Daoy (cell line): Measurements from ENCODE around the gene IGLL1. TPM values are rescaled to one million over a fixed set of nuclear protein-coding genes. Genes with fewer than 3 reads are reported as not detected.
"Not testable (repeated sequence)": the region's sequence is repeated elsewhere in the genome, so short reads cannot be mapped to it uniquely, and the experiment has no call there.

ENCODE experiments used
- DNase-seq: peaks from one replicate; pipeline ENCODE4 v3.0.0-alpha.2; 2015; ENCODE audit warnings: low read depth
- total RNA-seq: library from RNA; depleted of rRNA; stranded (reverse); fragments of >200 nt; shearing (Covaris generic); gene quantifications from 2 replicates; pipeline ENCODE4 v1.2.3, GENCODE V29; 2014; rRNA removed

IGLL1 gene
- not detected in 2 replicates for total RNA-seq

DNA sequence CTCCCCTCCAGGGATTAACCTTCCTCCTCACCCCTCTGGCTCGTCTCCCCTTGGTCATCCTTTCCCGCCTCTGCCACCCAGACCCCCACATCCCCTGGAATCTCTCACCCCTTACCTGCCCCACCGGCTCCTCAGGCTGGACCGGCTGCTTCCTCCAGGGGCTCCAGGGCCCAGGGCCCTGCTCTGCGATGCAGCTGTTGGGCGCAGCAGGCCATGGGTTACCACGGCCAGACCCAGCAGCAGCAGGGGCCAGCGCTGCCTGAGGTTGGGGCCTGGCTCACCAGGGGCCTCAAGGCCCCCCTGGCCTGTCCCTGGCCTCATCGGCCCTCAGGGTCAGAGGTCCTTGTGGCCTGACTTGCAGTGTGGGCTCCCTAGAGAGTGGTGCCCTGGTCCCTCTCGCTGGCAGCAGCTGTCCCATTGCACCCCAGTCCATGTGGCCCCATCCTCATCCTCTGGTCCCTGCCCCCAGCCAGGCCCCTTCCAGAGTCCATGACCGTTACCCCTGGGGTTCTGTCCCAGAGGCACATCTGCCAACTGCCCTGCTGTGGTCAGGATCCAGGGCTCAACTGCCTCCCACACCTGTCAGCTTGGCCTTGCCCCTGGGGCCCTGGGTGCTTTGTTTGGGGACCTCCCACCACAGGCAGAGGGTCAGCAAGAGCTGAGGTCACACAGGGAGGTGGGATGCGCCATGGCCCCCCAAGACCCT, at the start of gene IGLL1:
IGLL1 (minus strand) TSS at position 421 of the 706 bp plus-strand sequence; CDS start at position 321, 100 bp downstream.
- no peak for DNase-seq

DNA sequence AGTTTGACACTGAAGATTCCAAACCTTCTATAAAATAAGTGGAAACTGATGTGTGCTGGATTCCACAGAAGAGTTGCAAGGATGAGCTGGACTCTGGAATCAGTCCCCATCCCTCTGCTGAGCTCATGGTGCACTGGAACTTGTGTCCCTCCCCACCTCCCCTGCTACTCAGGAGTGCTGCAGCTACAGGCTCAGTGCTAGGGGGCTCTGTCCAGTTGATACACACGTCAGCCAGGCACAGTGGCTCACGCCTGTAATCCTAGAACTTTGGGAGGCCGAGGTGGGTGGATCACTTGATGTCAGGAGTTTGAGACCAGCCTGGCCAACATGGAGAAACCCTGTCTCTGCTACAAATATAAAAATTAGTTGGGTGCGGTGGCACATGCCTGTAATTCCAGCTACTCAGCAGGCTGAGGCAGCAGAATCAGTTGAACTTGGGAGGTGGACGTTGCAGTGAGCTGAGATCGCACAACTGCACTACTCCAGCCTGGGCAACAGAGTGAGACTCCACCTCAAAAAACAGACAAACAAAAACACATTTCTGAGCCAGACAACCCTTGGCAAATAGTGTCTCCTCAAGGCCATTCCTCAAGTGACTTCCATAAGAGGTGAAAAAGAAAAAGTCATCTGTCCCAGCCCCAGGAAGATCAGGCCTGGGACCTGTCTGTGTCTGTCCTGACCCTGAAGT, 48.1 kb upstream of the IGLL1 start:
- DNase-seq: not testable (repeated sequence)

DNA sequence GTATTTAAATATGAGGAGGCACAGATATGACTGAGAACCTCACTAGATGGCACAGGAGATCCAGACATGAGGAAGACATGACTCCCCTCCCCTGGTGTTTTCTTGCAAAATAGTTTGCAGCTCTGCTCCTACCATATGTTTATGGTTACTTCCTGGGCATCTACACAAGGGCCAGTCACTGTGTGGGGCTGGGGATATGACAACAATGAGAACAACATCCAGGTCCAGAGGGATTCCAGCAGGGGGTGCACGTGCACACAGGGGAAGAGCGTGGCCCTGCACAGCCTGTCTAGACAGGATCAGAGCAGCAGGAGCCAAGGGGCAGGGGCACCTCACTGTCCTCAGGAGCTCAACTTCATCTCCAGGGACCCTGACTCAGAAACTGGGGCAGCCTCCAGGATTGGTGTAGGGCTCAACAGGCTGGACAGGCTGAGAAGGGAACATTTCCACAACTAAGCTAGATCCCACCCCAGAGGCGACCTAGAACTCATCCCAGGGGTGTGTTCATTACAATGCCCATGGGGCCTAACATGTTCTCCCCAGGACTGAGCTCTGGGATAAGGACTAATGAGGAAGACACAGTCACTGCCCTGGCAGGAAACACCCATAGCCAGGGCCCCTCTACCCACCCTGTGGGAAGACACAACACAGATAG, 47.4 kb upstream of the IGLL1 start:
- peak; percentile 33 for DNase-seq

DNA sequence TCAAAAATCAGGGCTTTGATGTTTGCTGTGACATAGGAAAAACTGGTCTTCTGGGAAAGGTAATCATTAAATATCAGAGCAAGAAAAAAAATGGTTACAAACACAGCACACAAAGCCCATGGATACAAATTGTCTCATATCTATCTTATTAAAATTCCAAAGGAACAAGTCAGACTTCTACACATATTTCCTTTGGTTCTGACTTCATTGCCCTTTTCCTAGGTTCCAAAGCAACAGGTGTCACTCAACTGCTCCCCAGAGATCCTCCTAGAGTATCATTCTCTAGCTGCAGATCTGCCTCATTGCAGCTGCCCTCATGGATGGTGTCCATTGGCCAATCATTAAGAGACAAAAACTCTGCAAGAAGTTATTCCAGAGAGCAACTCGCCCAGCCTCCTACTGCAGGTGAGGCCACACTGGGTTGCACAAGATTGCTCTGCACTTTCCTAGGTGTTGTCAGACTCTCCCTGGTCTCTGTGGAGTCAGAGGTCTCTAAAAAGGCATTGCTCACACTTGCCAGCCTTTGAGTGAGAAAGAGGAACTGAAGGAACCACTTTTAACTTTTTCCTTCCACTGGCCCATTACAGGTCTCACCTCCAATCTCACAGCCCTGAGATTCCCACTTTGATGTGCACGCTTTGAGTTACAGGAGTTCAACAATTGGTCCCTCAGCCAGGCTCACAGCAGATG, 46.3 kb upstream of the IGLL1 start:
- no peak for DNase-seq

DNA sequence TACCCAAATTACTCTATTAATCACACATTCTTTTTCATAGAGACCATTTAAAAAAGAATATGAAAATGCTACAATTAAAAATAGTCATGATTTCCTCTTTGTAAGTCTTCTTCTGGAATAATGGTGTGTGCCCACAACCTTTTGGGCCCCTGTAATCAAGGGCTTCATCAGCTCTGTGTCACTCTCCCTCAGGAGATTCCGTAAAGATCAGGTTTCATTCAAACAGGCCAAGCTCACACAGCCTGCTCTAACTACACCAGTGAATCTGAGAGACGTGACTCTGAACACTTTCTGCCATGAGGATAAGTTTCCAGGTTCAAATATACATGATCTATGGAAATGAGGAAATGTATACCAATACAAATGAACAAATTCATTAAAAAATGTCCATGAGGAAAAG, 42.5 kb upstream of the IGLL1 start:
- peak; percentile 46 for DNase-seq

DNA sequence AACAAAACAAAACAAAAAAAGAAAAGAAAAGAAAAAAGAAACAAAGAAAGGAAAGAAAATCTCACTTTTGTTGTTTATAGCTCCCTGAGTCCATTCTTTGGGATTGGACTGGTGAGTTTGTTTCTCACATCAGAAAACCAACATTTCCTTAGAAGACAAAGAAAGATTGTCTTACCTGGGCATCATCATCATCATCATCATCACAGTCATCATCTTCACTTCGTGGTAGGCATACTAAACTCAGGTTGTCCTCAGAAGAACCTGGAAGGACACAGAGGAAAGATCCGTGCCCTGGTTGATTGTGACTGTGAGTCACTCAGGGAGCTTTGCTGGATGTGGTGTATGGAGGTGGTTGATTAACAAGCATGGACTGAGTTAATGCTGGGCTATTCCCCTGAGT, 41.8 kb upstream of the IGLL1 start:
- not testable (repeated sequence) for DNase-seq

DNA sequence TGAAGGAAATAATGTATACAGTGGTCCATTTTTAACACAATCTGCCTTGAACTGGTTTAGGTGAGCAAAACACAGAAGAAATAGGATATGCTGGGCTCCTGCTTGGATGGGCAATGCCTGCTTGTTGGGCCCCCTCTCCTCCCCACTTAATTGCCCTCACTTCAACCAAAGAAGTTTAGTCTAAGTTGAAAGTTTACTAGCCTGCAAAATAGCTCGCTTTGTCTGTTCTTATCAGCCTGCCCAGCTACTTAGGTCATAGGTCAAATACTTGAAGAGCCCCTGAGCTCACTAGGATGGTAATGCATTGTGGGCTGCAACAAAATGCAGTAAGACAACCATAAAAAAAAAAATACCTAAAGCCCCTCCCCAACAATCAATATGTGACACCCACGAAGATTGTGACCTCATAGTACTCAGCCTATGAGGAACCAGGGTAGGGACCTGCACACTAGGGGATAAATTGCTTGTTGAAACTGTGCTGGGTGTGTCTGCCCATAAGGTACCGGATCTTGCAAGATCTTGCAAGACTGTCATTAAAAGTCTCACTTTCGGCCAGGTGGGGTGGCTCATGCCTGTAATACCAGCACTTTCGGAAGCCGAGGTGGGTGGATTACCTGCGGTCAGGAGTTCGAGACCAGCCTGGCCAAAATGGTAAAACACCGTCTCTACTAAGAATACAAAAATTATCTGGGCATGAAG, 41.1 kb upstream of the IGLL1 start:
- DNase-seq: no peak

DNA sequence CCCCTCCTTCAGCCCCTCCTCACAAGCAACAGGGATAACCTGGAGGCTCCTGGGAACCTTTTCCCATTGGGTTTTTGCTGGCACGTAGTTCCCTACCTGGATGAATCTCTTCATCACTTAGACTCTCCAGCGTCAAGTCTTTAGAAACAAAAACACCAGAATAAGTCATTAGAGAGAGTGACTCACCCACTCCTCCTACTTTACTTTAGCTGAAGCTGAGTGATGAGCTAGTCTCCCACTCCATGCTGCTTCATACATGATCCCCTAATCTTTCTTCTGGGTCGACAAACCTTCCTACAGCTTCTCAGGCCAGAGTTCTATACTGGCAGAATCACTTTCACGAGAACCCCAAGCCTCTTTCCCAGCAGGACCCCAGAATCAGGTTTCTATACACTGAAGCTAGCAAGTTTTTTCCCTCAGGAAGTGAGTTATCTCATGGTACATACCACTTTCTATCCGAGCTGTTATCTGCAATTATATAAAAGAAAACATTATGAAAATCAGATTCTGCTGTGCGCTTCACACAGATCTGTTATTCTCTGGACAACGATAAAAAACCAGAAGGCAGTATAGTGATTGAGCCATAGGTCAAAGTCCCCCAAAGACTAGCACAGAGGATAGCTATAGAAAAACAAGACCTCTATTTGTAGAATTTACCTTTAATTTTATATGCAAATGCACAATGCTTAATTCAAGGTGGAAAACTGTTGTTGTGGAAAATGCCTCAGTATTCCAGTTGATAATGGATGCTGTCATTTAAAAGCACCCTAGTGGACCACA, 33.3 kb upstream of the IGLL1 start:
- DNase-seq: peak; percentile 32

DNA sequence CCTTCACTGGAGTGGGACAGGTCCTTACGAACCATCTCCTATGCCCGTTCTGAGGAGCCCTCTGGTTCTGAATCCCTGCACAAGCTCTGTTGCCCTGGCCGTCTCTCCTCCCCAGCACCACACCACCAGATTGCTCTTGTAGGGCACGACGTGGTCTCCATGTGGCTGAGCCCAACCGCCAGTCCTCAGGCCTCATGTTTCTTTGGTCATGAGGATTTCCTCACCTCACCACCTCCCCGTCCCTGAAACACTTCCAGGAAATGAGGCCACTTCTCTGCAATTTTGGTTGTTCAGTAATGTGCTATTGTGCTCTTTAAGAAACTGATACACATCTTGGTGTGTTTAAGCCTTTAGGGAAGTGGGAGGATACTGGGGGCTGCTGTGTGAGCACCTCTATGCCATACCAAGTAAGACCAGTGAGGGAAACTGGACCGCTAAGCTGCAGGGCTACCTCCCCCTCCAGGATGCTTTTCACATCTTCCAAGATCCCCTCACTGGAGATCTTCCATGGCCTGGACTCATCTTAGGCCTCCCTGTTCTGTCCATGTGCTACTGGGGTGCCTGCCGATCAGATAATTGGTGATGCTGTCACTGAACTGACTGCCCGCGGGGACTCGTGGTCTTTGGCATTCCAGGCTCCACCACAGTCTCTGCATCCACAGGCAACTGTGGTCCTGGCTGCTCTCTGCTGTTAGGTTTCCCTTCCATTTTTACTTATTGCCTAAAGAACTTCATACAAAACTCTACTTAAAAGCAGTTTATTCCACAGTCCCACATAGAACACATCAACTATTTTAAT, 30.1 kb upstream of the IGLL1 start:
- no peak for DNase-seq

DNA sequence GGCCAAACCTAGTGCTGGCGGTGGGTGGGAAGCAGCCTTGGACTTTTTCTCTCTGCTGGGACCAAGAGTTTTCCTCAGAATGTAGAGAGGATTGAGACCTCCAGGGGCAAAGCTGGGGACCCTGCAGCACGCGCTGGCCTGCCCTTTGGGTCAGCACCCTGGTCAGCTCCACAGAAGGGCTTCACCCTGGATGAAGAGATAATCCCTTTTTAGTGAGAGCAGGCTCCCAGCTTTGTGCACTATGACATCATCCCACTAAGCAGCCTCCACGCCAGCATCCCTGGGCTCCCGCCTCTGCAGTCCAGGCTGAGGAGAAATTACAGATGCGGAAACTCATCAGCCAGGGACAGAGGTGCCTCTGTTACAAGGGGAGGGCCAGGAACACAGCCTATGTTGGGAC, 28.5 kb upstream of the IGLL1 start:
- peak; percentile 24 for DNase-seq

DNA sequence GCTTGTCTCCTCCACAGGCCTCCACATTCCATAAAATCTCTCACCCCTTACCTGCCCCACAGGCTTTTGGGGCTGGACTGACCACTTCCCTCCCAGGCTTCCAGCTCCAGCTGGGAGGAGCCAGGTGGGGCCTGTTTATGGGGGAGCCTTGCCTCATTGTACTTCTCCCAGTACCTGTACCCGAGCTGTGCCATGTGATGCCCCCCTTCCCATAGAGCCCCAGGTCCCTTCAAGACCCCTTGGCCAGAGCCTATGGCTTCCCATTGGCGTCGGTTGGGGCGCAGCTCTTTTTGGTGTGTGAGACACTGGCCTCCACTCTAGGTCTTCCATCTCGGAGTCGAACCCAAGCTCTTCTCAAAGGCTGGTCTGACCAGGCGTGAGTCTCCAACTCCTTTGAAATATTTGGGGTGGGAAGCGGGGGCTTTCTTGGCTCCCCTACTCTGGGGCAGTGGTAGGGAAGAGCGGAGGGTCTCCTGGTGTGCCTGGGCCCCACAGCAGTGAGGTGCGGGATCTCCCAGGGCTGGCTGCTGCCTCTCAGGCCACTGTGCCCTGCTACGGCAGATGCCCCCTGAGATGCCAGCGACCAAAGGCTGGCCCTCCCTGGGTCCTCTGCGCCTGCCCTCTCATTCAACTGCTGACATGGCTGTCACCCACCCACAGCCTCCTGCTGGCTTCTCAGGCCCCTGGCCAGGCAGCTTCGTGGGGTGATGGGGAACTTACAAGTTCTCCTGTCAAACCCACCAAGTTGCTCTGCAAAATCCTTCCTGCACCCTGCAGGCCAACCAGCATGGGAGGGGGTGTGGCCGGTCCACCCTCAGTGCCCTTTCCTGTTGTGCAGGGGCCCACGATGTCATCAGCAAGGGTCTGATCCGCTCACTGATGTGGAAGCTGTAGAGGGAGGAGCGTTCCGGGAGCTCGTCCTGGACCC, 26.4 kb upstream of the IGLL1 start:
- no peak for DNase-seq

DNA sequence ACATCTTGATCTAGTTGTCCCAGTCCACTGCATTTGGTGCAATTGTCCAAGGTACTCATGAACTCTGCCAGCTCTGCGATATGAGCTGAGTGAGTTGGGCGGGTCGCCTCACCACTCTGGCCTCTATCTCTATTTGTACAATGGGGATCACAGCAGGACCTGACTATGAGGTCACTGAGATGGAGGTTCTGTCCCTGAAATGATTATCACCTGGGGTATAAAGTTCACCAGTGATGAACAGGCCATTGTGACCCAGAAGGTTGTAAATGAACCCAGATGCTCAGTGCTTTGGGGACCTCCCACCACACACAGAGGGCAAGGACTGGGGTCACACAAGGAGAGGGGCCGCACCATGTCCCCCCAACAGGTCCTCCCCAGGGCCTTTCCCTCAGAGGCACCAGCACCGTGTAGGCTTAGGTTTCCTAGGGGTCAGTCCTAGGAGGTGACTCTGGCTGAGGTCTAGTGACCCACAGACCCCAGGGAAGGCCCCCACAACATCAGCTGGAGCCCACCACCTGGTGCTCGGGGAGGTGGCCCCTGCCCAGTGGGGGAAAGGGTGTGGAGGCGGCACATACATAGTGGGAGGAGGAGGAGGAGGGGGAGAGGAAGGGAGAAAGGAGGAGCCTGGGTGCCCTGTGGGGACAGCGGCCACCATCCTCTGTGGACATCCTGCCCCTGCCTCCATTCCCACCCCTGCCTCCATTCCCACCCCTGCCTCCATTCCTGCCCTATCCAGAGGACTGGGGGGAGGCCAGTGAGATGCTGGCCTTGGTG, 25.0 kb upstream of the IGLL1 start:
- no peak for DNase-seq

DNA sequence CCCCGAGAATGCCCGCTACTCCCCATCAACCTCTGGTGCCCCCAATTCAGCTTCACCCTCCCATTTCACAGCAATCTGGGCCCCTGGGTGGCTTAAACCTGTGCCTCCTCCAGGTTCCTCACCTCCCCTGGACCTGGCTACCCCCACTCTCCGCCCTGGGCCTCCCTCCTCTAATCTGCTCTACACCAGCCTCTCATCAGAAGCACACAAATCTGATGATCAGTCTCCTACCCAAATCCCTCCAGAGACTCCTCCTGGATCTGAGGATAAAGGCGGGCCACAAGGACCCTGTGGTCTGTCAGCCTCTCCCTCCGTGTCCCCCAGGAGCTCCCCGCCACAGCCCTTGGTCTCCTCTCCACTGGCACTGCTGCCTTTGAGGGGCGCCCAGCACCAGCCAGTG, 23.2 kb upstream of the IGLL1 start:
- DNase-seq: no peak

DNA sequence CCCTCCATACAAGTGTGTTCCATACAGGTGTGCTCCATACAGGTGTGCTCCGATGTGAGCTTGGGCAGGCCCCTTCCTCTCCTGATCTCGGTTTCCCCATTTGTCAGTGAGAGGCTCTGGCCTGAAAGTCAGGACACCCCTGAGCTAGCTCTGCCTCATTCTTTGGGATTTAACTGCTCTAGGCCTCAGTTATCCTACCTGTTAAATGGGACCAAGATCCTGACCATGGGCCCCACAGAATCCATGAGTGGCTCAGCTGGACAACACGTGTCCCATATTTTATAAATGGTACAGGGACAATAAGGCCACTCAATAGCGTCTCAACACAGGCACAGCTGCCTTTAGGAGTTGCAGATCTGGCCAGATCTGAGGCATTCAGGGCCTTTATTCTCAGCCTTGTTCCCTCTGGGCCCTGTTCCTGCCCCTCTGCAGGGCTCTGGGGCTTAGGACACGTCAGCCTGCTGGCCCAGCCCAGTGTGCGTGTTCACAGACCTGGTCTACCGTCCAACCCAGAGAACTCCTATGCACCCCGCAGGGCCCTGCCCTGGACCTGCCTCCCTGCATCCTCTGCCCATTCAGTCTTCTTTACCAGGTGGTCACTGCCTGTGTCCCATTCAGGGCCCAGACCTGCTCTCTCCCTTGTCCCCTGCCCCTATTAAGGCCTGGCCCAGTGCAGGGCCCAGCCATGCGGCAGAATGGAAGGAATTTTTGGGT, 18.9 kb upstream of the IGLL1 start:
- no peak for DNase-seq

DNA sequence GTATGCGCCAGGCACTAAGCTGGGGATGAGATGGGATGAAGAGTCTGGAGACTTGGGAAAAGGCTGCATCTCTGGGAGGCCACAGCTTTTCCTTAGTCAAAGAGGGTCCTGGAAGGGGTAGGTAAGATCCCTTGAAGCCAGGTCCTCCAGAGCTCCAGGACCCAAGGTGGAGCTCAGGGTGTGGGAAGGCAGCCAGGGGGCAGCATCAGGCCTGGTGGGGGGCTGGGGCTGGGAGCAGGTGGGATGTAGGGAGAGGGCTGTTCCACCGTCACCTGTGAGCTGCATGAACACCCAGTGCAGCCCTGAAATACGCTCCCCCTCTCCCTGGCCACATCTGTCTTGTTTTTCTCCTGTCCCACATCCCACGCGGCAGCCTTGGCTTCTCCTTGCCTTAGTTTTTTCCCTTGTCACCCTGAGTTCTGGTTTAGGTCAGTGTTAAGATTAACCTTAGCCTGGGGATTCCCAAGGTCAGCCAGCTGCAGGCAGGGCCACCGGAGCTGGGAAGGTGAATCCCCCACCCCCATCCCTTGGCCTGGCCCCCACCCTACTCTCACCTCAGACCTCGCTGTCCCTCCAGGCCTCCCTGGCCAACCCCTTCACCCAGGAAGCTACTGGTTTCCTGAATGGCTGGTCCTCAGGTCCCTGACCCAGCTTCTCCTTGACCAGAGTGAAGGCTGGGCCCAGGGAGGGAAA, 17.6 kb upstream of the IGLL1 start:
- DNase-seq: not testable (repeated sequence)

DNA sequence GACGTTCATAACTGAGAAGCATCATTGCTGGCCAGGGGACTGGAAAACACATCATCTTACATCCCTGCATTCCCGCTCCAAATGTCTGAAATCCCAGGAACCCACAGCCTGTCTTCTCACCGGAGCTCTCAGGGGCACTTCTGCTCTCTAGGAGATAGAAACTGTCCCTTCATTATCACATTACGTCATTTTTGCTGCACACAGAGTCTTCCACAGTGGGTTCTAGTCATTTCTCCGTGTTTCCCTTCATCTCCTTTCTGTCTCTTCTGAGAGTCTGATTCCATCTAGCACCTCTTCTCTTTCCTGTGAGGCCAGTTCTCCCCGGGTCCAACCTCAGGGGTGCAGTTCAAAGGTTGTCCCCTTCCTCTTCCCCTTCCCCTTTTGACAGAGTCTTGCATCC, 15.8 kb upstream of the IGLL1 start:
- not testable (repeated sequence) for DNase-seq

DNA sequence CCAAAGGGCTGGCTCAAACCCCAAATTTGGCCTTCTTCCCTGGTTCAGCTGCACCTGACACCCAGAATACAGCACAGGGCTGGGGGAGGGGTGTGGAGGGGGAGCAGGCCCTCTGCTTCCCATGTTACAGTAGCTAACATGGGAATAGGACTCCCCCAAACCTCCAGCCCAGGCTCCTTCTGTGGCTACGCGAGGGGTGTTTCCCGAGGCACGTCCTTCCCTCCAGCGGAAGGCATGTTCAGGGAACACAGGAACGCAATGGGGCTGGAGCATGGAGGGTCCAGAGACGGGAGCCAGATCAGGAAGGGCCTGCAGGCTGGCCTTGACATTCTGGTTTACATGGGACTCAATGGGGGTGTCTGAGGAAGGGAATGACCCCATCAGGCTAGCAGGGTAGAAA, 11.8 kb upstream of the IGLL1 start:
- DNase-seq: no peak
